ENCODE data around the gene SPATA6L.

- TF ChIP-seq CTCF (conservative IDR thresholded peaks at IDR 0.05 in 1 of 2, IDR thresholded peaks at IDR 0.05 in 1 of 2; ENCODE audit: extremely low read depth in 1 of 2, insufficient read depth in 1 of 2, low read depth in 1 of 2, low read length in 2 of 2) (no peak), EZH2 (IDR thresholded peaks at IDR 0.05; ENCODE audit: borderline replicate concordance, low read length) (no peak)
Measured at GRCh38 chr9:4618700-4619099, 47.6 kb downstream of the SPATA6L start.

All from mammary epithelial cell (primary cell).